Hematopoietic multipotent progenitor cell treated with erythropoietin and hydrocortisone succinate and interleukin-3 and kit ligand, for 6 days (in vitro differentiated cells): ENCODE measurements around the gene FIGNL1.

Experiments
- DNase-seq: peaks from one replicate; pipeline ENCODE4 v3.0.0-alpha.2; 2015

The FIGNL1 gene

GRCh38 chr7:50449881-50450589 lies at the start of gene FIGNL1:
Gene FIGNL1 (minus strand): TSS chr7:50450350. CDS start chr7:50447287, 3,063 bp downstream.
- peak; percentile 87 for DNase-seq

GRCh38 chr7:50499092-50499491 lies 48.9 kb upstream of the FIGNL1 start:
- DNase-seq: no peak

GRCh38 chr7:50497968-50498367 lies 47.8 kb upstream of the FIGNL1 start:
- no peak for DNase-seq

- peak; percentile 96 for DNase-seq
Measured at GRCh38 chr7:50497068-50497642, 47.0 kb upstream of the FIGNL1 start.

GRCh38 chr7:50496569-50496968 lies 46.4 kb upstream of the FIGNL1 start:
- DNase-seq: no peak

- DNase-seq: no peak
Measured at GRCh38 chr7:50495746-50496145, 45.6 kb upstream of the FIGNL1 start.

GRCh38 chr7:50492770-50493519 lies 42.8 kb upstream of the FIGNL1 start:
- DNase-seq: no peak

- no peak for DNase-seq
Measured at GRCh38 chr7:50491943-50492342, 41.8 kb upstream of the FIGNL1 start.

GRCh38 chr7:50491209-50491608 lies 41.1 kb upstream of the FIGNL1 start:
- DNase-seq: no peak

GRCh38 chr7:50488379-50488778 lies 38.2 kb upstream of the FIGNL1 start:
- no peak for DNase-seq

- DNase-seq: no peak
Measured at GRCh38 chr7:50486512-50486911, 36.4 kb upstream of the FIGNL1 start.

GRCh38 chr7:50481867-50482266 lies 31.7 kb upstream of the FIGNL1 start:
- no peak for DNase-seq

- DNase-seq: no peak
Measured at GRCh38 chr7:50480797-50481196, 30.6 kb upstream of the FIGNL1 start.

GRCh38 chr7:50479743-50480517 lies 29.8 kb upstream of the FIGNL1 start:
- DNase-seq: no peak

- no peak for DNase-seq
Measured at GRCh38 chr7:50477640-50478039, 27.5 kb upstream of the FIGNL1 start.

GRCh38 chr7:50476953-50477625 lies 26.9 kb upstream of the FIGNL1 start:
- no peak for DNase-seq

- no peak for DNase-seq
Measured at GRCh38 chr7:50475340-50475739, 25.2 kb upstream of the FIGNL1 start.

- DNase-seq: no peak
Measured at GRCh38 chr7:50474382-50475160, 24.4 kb upstream of the FIGNL1 start.

GRCh38 chr7:50473531-50473930 lies 23.4 kb upstream of the FIGNL1 start:
- no peak for DNase-seq

GRCh38 chr7:50472427-50472826 lies 22.3 kb upstream of the FIGNL1 start:
- no peak for DNase-seq

GRCh38 chr7:50471970-50472369 lies 21.8 kb upstream of the FIGNL1 start:
- DNase-seq: no peak
